HG02938 (cell line): ENCODE results near the gene NR1I3.
"Not testable (repeated sequence)": the region's sequence is repeated elsewhere in the genome, so short reads cannot be mapped to it uniquely, and the experiment has no call there.

Experiments used
- ATAC-seq: cut with Tn5 transposase; IDR thresholded peaks from one replicate; pipeline ENCODE4 v1.9.1; 2021; ENCODE audit warnings: mild to moderate bottlenecking, moderate library complexity; ENCODE audit not compliant: unreplicated experiment

The NR1I3 gene, protein sequence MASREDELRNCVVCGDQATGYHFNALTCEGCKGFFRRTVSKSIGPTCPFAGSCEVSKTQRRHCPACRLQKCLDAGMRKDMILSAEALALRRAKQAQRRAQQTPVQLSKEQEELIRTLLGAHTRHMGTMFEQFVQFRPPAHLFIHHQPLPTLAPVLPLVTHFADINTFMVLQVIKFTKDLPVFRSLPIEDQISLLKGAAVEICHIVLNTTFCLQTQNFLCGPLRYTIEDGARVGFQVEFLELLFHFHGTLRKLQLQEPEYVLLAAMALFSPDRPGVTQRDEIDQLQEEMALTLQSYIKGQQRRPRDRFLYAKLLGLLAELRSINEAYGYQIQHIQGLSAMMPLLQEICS

DNA sequence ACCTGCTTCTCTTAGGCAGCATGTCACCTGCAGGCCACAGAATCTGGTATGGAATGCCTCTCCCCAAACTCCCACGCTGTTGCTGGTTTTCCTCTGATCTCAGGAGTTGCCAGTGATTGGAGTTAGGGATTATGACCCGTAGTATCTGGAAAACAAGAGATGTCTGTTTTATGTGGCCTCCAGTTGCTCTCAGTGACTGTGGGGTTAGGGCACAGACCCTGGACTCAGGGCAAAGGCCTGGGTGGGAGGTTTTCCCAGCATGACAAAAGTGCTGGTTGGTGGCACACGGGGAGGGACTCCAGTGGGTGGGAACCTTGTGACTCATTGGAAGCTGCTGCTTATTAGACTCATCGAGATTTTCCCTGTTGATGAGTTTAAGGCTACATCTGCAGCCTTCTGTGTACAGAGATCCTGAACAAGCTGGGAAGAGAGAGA, at the start of gene NR1I3:
Gene NR1I3 (minus strand): TSS at position 165 of the 435 bp plus-strand sequence. CDS start 1,638 bp downstream, outside the sequence.
- ATAC-seq: no peak

DNA sequence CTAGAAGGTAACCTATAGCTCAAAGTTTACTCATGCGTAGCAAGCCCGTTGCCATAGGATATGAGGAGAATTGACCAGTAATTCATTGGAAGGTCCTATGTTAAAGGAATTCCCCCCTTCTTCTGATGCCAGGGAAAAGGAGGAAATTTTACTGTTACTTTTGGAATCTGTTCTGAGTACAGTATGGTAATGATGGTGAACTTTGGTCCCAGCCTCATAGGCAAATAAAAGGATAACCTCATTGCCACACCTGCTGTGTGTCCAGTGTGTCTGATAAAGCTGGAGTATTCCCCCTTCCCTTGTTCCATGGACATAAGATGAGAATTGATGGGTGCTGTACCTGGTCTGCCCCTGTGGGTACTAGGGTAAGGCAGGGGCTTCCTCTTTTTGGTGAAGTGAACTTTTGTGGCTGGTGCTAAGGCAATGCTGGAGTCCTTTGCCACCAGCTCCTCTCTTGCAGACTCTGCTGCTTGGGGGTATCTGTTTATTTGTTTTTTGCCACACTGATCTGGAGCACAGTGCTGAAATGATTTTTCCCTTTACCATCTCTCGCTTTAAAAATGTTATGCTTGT, 49.6 kb upstream of the NR1I3 start:
- ATAC-seq: no peak

DNA sequence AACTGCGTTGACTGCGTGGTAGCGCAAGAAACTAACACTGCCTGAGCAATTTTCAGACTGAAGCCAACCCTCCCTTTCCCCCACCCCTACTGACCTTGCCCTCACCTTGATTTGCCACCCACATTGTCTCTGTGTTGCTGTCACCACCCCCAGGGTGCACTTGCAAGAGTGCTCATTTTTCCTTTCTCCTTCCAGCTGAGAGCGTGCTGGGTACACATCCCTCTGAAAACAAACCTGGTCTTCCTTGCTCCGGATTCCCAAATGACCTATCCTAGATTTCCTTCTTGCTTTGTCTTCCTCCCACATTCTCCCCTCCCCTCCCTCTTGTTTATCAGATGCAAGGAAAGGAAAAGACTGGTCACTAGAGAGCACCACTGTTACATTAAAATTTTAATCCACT, 47.5 kb upstream of the NR1I3 start:
- ATAC-seq: no peak

DNA sequence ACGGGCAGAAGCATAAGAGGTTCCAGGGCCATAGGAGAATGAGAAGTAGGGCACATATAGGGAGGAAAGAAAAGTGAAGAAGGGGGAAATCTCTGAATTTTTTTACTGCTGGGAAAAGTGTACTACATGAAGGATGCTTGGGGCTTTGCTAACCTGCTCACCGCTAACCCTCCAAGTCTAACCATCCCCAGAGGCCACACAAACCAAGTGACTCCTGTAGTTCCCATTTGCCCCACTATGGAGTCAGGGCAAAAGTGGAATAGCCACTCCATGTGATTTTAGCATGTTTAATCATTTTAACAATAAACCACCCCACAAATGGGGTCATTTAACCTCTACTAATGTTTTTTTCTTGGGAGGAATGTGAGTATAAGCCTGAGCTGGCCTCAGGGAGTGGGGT, 47.1 kb upstream of the NR1I3 start:
- no peak for ATAC-seq

- no peak for ATAC-seq
Measured at GRCh38 chr1:161282991-161283390, 45.0 kb upstream of the NR1I3 start.

DNA sequence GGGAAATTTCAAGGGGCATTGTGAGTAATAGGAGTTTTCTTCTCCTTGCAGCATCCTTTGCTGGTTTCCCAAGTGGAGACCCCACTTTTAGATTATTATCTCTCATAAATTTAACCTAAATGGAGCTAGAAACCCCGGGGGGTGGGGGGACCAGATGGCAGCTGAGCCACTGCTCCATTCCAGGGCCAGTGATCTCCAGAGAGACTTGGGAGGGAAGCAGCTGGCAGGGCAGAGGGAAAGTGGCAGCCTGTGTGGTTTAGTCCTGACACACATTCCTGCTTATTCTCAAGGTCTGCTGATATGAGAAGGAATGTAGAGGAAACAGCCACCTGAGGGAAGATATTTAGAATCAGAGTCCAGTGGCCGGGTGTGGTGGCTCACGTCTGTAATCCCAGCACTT, 36.9 kb upstream of the NR1I3 start:
- no peak for ATAC-seq

GRCh38 chr1:161273402-161273801, 35.4 kb upstream of the NR1I3 start:
- ATAC-seq: no peak

DNA sequence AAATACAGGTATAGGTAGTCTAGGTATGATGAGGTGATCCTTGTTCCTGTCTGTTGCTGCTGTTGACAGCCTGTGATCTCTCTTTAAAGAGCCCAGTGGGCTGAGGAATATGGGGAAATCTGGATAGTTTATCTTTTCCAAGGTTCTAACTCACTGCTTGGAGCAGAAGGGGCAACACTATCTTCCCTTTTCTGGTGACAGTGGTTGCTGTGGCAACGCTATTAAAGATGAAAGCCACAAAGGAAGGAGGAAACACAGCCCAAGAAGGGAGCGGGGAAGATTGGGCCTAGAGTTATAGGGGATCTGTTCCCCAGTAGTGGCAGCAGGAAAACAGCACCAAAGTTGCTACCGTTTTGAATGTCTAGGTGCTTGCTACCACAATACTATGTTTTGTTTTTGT, 29.3 kb upstream of the NR1I3 start:
- no peak for ATAC-seq

DNA sequence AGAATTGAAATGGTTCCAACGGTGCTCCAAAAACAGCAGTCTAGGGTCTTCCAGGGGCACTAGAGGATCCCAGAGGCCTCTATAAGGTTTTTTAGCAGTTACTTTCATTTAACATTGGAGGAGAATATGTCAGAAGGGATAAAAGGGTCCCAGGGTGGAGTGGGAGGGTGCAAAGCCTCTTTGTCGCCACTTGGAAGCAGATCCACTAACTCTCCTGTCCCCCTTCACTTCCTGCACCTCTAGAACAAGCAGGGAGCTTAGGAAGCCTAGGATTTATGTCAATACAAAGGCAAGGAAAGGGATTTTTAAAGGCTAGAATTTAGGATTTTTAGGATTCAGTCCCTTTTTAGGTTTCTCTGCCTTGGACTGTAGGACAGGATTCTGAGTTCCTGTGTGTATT, 28.8 kb upstream of the NR1I3 start:
- no peak for ATAC-seq

DNA sequence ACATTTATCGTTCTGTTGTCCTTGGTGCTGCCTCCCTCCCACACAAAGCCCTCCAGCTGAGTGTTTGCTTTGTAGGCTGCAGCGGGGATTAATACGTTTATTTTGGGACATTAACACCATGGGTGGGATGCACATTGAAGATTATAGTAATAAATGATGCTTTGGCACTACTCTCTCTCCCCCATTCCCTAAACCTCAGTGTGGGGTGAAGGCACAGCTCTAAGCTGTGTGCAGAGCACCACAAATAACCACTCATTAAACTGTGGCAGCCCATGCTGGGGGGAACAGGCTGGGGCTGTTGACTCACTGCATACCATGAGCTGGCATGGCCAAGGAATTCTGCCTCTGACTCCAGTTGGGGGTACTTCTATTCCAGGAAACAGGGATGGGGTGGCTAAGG, 28.2 kb upstream of the NR1I3 start:
- no peak for ATAC-seq

DNA sequence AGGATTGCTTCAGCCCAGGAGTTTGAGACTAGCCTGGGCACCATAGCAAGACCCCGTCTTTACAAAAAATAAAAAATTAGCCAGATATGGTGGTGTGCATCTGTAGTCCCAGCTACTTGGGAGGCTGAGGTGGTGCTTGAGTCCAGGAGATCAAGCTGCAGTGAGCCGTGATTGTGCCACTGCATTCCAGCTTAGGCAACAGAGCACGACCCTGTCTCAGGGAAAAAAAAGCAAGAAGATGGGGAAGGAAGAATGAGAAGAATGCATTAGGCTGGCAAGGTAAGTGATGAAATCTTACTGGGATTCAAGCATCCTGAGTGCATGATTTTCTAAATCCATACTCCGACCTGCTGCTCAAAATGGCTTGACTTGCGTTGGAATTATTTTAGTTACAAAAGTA, 27.3 kb upstream of the NR1I3 start:
- ATAC-seq: no peak

GRCh38 chr1:161261261-161262235, 23.5 kb upstream of the NR1I3 start:
- no peak for ATAC-seq

DNA sequence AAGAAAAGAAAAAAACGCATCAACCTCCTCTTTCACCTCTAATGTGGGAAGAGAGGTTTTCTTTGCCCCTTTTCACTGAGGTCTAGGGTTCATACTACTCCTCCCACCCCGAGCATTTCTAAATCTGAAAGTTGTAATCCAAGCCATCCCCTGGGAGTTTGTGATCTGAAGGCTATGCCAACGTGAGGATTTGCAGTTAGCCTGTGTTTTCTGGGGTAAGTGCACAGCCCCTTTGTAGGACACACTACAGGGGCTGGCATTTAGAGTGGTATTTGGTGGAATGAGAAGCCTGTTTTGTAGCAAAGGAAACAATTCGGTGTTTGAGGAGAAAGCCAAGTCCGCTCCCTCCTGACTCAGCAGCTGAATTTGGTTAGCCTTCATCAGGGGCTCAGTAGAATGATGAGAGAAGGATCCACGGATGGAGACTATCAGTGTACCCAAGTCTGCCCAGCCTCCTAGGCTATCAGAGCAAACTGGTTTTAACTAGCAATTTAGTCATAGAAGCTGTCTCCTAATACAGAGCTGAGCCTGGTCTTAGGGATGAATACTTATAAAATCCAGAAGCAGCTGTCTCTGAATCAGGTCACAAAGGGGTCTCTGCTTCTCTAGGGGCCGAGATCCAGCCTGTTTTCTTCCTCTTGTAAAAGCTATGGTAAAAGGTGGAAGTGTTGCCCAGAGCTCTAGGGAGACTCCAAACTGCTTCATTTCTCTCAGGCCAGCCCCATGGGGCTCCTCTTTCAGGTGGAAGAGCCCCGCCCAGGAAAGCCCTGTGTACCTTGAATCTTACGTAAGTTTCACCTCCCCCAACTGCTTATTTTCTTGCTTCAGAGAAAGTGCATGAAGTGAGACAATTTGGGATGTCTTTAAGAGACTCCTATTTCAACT, 22.6 kb upstream of the NR1I3 start:
- no peak for ATAC-seq

DNA sequence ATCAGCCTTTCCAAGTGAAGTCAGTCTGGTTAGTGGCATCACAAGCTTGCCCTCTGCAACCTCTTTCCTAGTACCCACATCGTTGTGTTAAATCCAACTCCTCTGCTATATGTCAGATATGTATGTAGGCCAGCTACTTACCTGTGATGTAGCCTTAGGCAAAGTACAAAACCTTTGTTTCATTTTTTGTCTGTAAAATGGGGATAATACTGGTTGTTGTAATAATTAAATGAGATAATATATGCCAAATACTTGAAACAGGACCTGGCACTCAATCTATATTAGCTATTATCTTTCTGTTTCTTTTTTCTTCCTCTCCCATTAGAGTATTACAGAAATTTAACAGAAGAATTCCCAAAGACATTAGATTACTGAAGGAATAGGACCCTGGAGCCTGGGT, 21.8 kb upstream of the NR1I3 start:
- ATAC-seq: no peak

DNA sequence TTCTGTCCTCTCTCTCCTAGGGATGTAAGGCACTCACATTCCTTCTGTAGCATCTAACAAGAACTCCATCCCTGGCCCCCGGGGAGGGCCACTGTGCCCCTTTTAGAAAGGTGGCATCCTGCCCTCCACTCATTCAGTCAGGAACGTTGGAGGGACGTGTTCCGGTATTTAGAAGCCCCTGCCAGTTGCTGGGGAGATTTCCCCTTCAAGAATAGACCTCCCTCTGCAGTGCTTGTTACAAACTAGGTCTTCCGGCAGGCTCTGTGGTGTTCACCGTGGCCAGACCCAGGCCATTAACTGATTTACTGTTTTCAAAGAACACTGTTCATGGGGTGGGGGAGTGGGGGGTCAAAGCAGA, 21.3 kb upstream of the NR1I3 start:
- no peak for ATAC-seq

DNA sequence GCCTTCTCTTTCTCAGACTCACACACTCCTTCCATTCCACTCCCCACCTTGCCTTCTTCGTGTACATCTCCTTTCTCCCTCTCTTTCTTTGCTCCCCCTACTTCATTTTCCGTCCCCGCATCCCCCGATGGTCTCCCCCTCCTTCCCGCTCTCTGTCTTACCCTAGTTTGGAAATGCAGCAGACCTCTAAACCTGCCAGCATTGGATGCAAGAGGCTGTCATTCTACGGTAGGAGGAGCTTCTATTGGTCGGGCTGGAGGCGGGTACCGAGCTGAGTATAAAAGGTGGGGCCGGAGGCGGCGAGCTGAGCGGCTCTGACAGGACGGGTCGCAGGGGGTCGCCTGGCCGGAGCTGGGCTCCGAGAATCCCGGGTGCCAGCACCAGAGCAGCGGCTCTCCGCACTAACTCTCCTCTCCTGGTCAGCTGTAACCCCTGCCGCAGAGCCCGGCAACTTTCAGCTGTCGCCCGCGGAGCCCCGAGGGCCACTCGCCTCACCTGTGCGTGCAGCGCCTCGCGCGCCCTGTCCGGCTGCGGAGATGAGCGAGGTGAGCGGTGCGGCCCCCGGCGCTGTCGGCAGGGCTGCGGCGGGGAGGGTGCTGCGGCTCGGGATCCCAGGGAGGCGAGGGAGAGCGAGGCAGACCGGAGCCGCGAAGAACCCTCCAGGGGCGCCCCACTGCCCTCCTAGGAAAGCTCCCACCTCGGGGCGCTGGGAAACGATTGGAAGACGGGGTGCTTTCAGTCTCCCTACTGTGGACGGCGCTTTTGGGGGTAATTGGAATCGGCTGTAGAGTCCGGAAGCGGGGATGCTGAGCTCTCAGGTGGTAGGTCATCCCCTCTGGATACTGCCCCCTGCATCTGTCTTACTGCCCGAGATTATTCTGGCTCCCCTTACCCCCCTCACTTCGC, 20.7 kb upstream of the NR1I3 start, which contains the start of gene PCP4L1:
Gene PCP4L1 (plus strand): TSS at position 307 of the 906 bp plus-strand sequence. CDS start 230 bp downstream, at position 537.
- ATAC-seq: no peak

DNA sequence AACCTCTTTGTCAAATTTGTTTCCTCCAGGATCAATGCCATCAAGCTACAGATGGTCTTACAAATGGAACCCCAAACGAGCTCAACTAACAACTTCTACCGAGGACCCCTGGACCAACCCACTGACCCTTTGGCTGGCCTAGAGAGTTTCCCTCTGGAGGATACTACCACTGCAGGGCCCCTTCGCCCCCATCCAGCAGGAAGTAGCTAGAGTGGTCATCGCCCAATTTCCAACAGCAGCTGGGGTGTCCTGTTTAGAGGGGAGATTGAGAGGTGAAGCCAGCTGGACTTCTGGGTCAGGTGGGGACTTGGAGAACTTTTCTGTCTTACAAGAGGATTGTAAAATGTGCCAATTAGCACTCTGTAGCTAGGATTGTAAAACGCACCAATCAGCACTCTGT, 19.1 kb upstream of the NR1I3 start:
- ATAC-seq: not testable (repeated sequence)

GRCh38 chr1:161255955-161256520, 18.0 kb upstream of the NR1I3 start:
- not testable (repeated sequence) for ATAC-seq

DNA sequence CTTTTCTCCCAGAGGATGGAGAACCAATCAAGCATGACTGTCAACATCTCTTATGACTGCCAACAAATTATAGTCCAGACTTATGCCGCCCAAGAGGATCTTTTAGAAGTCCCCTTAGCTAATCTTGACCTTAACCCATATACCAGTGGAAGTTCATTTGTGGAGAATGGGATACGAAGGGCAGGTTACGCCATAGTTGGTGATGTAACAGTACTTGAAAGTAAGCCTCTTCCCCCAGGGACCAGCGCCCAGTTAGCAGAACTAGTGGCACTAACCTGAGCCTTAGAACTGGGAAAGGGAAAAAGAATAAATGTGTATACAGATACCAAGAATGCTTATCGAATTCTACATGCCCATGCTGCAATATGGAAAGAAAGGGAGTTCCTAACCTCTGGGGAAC, 17.3 kb upstream of the NR1I3 start:
- not testable (repeated sequence) for ATAC-seq
